ENCODE results near the gene SPPL2C.

The SPPL2C gene

GRCh38 chr17:45844695-45845375 is at the start of gene SPPL2C:
Gene SPPL2C (plus strand): TSS chr17:45844881. CDS start chr17:45844907, 26 bp downstream.
- no peak within 1 kb of the TSS for H3K4me3 ChIP-seq (ENCODE audit: low read depth, low read length)
- TF ChIP-seq CTCF (IDR thresholded peaks at IDR 0.05; ENCODE audit: low read depth, low read length) = no peak

GRCh38 chr17:45800816-45801215 is 43.9 kb upstream of the SPPL2C start:
- H3K4me3 ChIP-seq (ENCODE audit: low read depth, low read length) = no peak overlapping the region

GRCh38 chr17:45801421-45801820 is 43.3 kb upstream of the SPPL2C start:
- TF ChIP-seq CTCF (IDR thresholded peaks at IDR 0.05; ENCODE audit: low read depth, low read length) = no peak
- H3K4me3 ChIP-seq (ENCODE audit: low read depth, low read length) = no peak overlapping the region

More at GRCh38 chr17:45800816-45801215, 43.9 kb upstream of the SPPL2C start:
- TF ChIP-seq CTCF (IDR thresholded peaks at IDR 0.05; ENCODE audit: low read depth, low read length) = no peak

- TF ChIP-seq CTCF (IDR thresholded peaks at IDR 0.05; ENCODE audit: low read depth, low read length) = no peak
- H3K4me3 ChIP-seq (ENCODE audit: low read depth, low read length) = no peak overlapping the region
Measured at GRCh38 chr17:45808845-45809244, 35.8 kb upstream of the SPPL2C start.

GRCh38 chr17:45809499-45809898 is 35.2 kb upstream of the SPPL2C start:
- no peak for TF ChIP-seq CTCF (IDR thresholded peaks at IDR 0.05; ENCODE audit: low read depth, low read length)
- H3K4me3 ChIP-seq (ENCODE audit: low read depth, low read length) = no peak overlapping the region

GRCh38 chr17:45812102-45812501 is 32.6 kb upstream of the SPPL2C start:
- TF ChIP-seq CTCF (IDR thresholded peaks at IDR 0.05; ENCODE audit: low read depth, low read length) = no peak

GRCh38 chr17:45813048-45813725 is 31.5 kb upstream of the SPPL2C start:
- no peak for TF ChIP-seq CTCF (IDR thresholded peaks at IDR 0.05; ENCODE audit: low read depth, low read length)

More at GRCh38 chr17:45812102-45812501, 32.6 kb upstream of the SPPL2C start:
- no peak overlapping the region for H3K4me3 ChIP-seq (ENCODE audit: low read depth, low read length)

More at GRCh38 chr17:45813048-45813725, 31.5 kb upstream of the SPPL2C start:
- H3K4me3 ChIP-seq (ENCODE audit: low read depth, low read length) = no peak overlapping the region
